Endothelial cell of umbilical vein (primary cell): ENCODE measurements around the gene SAA2.
"Not testable (repeated sequence)": the region's sequence is repeated elsewhere in the genome, so short reads cannot be mapped to it uniquely, and the experiment has no call there.

ENCODE experiments used
- EZH2 ChIP-seq: IDR thresholded peaks from 2 replicates; pipeline ENCODE4 v1.6.1; 2012; ENCODE audit warnings: borderline replicate concordance, low read depth, mild to moderate bottlenecking, moderate library complexity, low read length, inconsistent platforms; ENCODE audit not compliant: severe bottlenecking
- GATA2 ChIP-seq: IDR thresholded peaks from 2 replicates; pipeline ENCODE4 v1.7.0; 2011; ENCODE audit warnings: low read depth, mild to moderate bottlenecking, moderate library complexity, mixed read lengths, low read length; ENCODE audit not compliant: insufficient read length, insufficient read depth
- TF ChIP-seq, protein P1 (sequence below), 2 donors: IDR thresholded peaks; 1 replicate in 1 of 2; 2 replicates in 1 of 2; pipeline ENCODE4 v1.5.1; 2011; ENCODE audit warnings: low read length in 2 of 2, mild to moderate bottlenecking in 2 of 2, moderate library complexity in 2 of 2, control low read depth in 1 of 2, inconsistent platforms in 1 of 2, low read depth in 1 of 2; ENCODE audit not compliant: insufficient read depth in 1 of 2; ENCODE audit errors: extremely low read depth in 1 of 2

DNA sequence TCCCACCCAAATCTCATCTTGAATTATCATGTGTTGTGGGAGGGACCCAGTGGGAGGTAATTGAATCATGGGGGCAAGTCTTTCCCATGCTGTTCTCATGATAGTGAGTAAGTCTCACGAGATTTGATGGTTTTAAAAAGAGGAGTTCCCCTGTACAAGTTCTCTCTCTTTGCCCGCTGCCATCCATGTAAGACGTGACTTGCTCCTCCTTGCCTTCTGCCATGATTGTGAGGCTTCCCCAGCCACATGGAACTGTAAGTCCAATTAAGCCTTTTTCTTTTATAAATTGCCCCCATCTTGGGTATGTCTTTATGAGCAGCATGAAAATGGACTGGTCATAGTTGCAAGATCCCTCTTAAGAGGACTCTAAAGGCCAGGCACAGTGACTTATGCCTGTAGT lies 50.7 kb downstream of the SAA2 start:
- not testable (repeated sequence) for TF ChIP-seq EZH2, GATA2
- TF ChIP-seq, protein P1, sequence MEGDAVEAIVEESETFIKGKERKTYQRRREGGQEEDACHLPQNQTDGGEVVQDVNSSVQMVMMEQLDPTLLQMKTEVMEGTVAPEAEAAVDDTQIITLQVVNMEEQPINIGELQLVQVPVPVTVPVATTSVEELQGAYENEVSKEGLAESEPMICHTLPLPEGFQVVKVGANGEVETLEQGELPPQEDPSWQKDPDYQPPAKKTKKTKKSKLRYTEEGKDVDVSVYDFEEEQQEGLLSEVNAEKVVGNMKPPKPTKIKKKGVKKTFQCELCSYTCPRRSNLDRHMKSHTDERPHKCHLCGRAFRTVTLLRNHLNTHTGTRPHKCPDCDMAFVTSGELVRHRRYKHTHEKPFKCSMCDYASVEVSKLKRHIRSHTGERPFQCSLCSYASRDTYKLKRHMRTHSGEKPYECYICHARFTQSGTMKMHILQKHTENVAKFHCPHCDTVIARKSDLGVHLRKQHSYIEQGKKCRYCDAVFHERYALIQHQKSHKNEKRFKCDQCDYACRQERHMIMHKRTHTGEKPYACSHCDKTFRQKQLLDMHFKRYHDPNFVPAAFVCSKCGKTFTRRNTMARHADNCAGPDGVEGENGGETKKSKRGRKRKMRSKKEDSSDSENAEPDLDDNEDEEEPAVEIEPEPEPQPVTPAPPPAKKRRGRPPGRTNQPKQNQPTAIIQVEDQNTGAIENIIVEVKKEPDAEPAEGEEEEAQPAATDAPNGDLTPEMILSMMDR (IDR thresholded peaks at IDR 0.05; ENCODE audit: extremely low read depth in 1 of 2, insufficient read depth in 1 of 2, low read depth in 1 of 2, low read length in 2 of 2), result not testable (repeated sequence)
